Upper lobe of left lung (tissue), 6 donors: ENCODE measurements around the gene HIBCH. TPM values are rescaled to one million over a fixed set of nuclear protein-coding genes. Genes with fewer than 3 reads are reported as not detected.
"Not testable (repeated sequence)": the region's sequence is repeated elsewhere in the genome, so short reads cannot be mapped to it uniquely, and the experiment has no call there.

Experiments
- ATAC-seq, 2 donors: fragments of 200-7000 bp; cut with Tn5 transposase; one replicate each; pipeline ENCODE4 v1.9.1; 2022; ENCODE audit warnings: mild to moderate bottlenecking in 2 of 2, moderate library complexity in 2 of 2; ENCODE audit not compliant: low FRiP score in 2 of 2
- DNase-seq, 2 donors: peaks; one replicate each; pipeline ENCODE4 v3.0.0-alpha.2; 2019 to 2020
- H3K27ac ChIP-seq, 4 donors: fragments of 200-600 bp; sonication (generic); one replicate each; pipeline ENCODE4 v1.5.1; 2016 to 2019
- H3K27me3 ChIP-seq, 4 donors: fragments of 200-600 bp; sonication (generic); one replicate each; pipeline ENCODE4 v1.5.1; 2017 to 2019
- H3K36me3 ChIP-seq, 4 donors: fragments of 200-600 bp; sonication (generic); one replicate each; pipeline ENCODE4 v1.5.1; 2016 to 2019
- H3K4me1 ChIP-seq, 4 donors: fragments of 200-600 bp; sonication (generic); one replicate each; pipeline ENCODE4 v1.5.1; 2018 to 2019
- H3K4me3 ChIP-seq, 4 donors: fragments of 200-600 bp; sonication (generic); one replicate each; pipeline ENCODE4 v1.5.1; 2017 to 2019; ENCODE audit warnings: mild to moderate bottlenecking in 2 of 4, moderate library complexity in 1 of 4
- H3K9me3 ChIP-seq, 4 donors: fragments of 200-600 bp; sonication (generic); one replicate each; pipeline ENCODE4 v1.5.1; 2018 to 2019
- CTCF ChIP-seq, 6 experiments: fragments of 450-650 bp in 4 of 6; fragments of 200-600 bp in 2 of 6; sonication (generic) in 2 of 6; IDR thresholded peaks; one replicate each; pipeline ENCODE4 v1.5.1; 2016 to 2019; ENCODE audit warnings: antibody characterized with exemption in 6 of 6
- EP300 ChIP-seq, 4 donors: sonication (generic); formaldehyde crosslinking; IDR thresholded peaks; one replicate each; pipeline ENCODE4 v1.5.1; 2017; ENCODE audit warnings: antibody characterized with exemption in 4 of 4, control low read depth in 2 of 4
- POLR2A ChIP-seq, 4 donors: fragments of 450-650 bp; IDR thresholded peaks; one replicate each; pipeline ENCODE4 v1.5.1; 2016 to 2017; ENCODE audit warnings: antibody characterized with exemption in 4 of 4, mild to moderate bottlenecking in 2 of 4
- POLR2AphosphoS5 ChIP-seq, 2 donors: sonication (generic); formaldehyde crosslinking; IDR thresholded peaks; one replicate each; pipeline ENCODE4 v1.5.1; 2017; ENCODE audit warnings: antibody characterized with exemption in 2 of 2
- WGBS, 2 donors: methylation state at CpG; one replicate each; pipeline ENCODE4 v1.1.5; 2017 to 2018; 5-methylcytosine and 5-hydroxymethylcytosine counted together
- total RNA-seq, 6 donors: library from RNA; depleted of rRNA in 4 of 6; stranded (reverse); fragments of >200 nt in 4 of 6; gene quantifications; one replicate each; pipeline versions ENCODE4 v1.1.0 to v1.2.1, GENCODE V29; 2016 to 2021
- donor health status: DM: no; HTN: no; CAD: no; lungs with moderate emphysema.
- donor health status: DM: no; HTN: yes; CAD: no; lungs with severe emphysema.

The HIBCH gene
- total RNA-seq, 6 donors from 2014 or later = 10.1 to 24.2 (median 14.7) TPM

GRCh38 chr2:190277234-190278112 is 42.2 kb downstream of the HIBCH start:
- 64 to 67% methylated on average over 4 of the region's 4 CpGs for WGBS, 2 donors
- H3K4me1 ChIP-seq = peaks cover 2 to 11% (median 4%) of the 10 kb centered on the region in 4 donors
- H3K4me3 ChIP-seq = no peak overlapping the region
- ATAC-seq = no peak
- H3K27me3 ChIP-seq = no peaks in the 10 kb centered on the region
- no peaks in the 10 kb centered on the region for H3K36me3 ChIP-seq
- no peaks in the 10 kb centered on the region for H3K9me3 ChIP-seq
- TF ChIP-seq POLR2A (IDR thresholded peaks at IDR 0.05) (no peak), POLR2AphosphoS5 (IDR thresholded peaks at IDR 0.05) (no peak), CTCF (IDR thresholded peaks at IDR 0.05) (peak in 4 of 6 experiments; percentile 16 to 34 (median 22)), EP300 (IDR thresholded peaks at IDR 0.05) (no peak)
- DNase-seq = no peak
- H3K27ac ChIP-seq = no peak overlapping the region

- H3K36me3 ChIP-seq = no peaks in the 10 kb centered on the region
- WGBS, 2 donors = 48 to 100% methylated on average over 1 to 2 of the region's 2 CpGs
- H3K9me3 ChIP-seq = no peaks in the 10 kb centered on the region
- DNase-seq (no peak), ATAC-seq (no peak)
- H3K4me1 ChIP-seq = peaks cover 0 to 1% (median 0%) of the 10 kb centered on the region in 4 donors
- no peak overlapping the region for H3K27ac ChIP-seq
- TF ChIP-seq POLR2A (IDR thresholded peaks at IDR 0.05) = no peak
- no peak for TF ChIP-seq POLR2AphosphoS5 (IDR thresholded peaks at IDR 0.05)
- TF ChIP-seq EP300 (IDR thresholded peaks at IDR 0.05) = no peak
- TF ChIP-seq CTCF (IDR thresholded peaks at IDR 0.05) = no peak
- H3K4me3 ChIP-seq = no peak overlapping the region
- no peaks in the 10 kb centered on the region for H3K27me3 ChIP-seq
Observed at GRCh38 chr2:190272457-190272842, 47.2 kb downstream of the HIBCH start.

DNA sequence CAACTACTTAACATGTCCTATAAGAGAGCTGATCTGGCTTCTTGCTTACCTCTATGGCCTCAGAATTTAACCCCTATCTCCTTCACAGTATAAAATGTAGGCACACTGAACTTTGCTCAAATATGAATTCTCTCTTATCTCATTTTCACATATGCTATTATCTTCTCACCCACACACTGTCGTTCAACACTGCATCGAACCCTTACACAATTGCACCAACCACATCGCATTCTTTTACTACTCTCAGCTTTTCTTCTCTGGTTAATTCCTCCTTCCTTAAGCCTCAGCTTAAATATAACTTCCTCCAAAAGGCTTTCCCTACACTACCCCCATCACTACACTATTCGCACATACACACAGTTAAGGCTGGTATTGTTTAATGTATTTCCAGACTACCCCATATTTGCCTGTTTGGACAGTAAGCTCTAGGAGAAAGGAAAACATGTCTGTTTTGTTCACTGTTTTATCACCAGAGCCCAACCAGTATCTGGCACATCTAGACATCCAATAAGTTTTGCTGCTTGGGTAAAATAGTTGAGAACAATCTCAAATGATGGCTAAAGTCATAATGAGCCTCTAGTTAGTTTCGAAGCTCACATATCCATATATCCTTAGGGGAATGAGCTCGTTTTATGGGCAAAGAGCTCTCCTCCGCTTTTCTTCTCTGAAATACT is 47.7 kb downstream of the HIBCH start:
- H3K27me3 ChIP-seq = no peaks in the 10 kb centered on the region

DNA sequence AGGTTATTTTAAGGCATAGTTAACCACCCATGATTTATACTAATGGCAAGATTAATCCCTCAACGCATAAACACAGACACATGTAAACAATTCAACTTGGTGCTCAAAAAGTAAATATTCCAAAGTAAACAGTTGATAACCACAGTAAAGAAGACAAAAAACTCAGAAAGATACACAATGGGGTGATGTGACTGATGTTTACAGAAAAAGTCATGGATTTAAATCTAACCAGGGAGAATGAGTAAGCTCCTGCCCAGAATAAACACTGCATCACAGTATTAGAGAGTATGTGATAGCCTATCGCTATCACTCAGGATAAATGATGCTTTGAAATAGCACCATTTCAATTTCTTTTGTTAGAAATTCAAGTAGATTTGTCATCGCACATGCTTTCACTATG is 49.3 kb downstream of the HIBCH start:
- TF ChIP-seq EP300 (IDR thresholded peaks at IDR 0.05) = no peak
- no peak for TF ChIP-seq POLR2AphosphoS5 (IDR thresholded peaks at IDR 0.05)
- no peak for TF ChIP-seq CTCF (IDR thresholded peaks at IDR 0.05)
- no peak for TF ChIP-seq POLR2A (IDR thresholded peaks at IDR 0.05)
- ATAC-seq (no peak), DNase-seq (no peak)
- no peaks in the 10 kb centered on the region for H3K36me3 ChIP-seq
- no peaks in the 10 kb centered on the region for H3K9me3 ChIP-seq
- 66 to 79% methylated on average over 3 of the region's 3 CpGs for WGBS, 2 donors
- H3K27me3 ChIP-seq = no peaks in the 10 kb centered on the region
- no peaks in the 10 kb centered on the region for H3K4me1 ChIP-seq
- H3K4me3 ChIP-seq = no peak overlapping the region
- no peak overlapping the region for H3K27ac ChIP-seq

More for the DNA sequence above, 47.7 kb downstream of the HIBCH start:
- no peaks in the 10 kb centered on the region for H3K9me3 ChIP-seq
- H3K36me3 ChIP-seq = no peaks in the 10 kb centered on the region
- no peak for DNase-seq
- H3K4me1 ChIP-seq = no peaks in the 10 kb centered on the region
- H3K4me3 ChIP-seq = no peak overlapping the region
- TF ChIP-seq CTCF (IDR thresholded peaks at IDR 0.05) (no peak), POLR2AphosphoS5 (IDR thresholded peaks at IDR 0.05) (no peak), EP300 (IDR thresholded peaks at IDR 0.05) (no peak)
- no peak for ATAC-seq
- H3K27ac ChIP-seq = no peak overlapping the region
- WGBS, 2 donors = 83% methylated on average over 7 of the region's 7 CpGs

DNA sequence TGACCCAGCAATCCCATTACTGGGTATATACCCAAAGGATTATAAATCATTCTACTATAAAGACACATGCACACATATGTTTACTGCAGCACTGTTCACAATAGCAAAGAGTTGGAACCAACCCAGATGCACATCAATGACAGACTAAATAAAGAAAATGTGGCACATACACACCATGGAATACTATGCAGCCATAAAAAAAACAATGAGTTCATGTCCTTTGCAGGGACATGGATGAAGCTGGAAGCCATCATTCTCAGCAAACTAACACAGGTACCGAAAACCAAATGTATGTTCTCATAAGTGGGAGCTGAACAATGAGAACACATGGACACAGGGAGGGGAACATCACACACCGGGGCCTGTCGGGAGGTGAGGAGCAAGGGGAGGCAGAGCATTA is 49.9 kb downstream of the HIBCH start:
- not testable (repeated sequence) for ATAC-seq, H3K9me3 ChIP-seq, H3K4me3 ChIP-seq, H3K27ac ChIP-seq, H3K36me3 ChIP-seq, DNase-seq, H3K4me1 ChIP-seq, H3K27me3 ChIP-seq
- WGBS, 2 donors = 91 to 98% methylated on average over 3 of the region's 3 CpGs
